GM21737 (cell line): ENCODE measurements around the gene SPNS2.

Experiments used
- ATAC-seq: cut with Tn5 transposase; IDR thresholded peaks from one replicate; pipeline ENCODE4 v1.9.1; 2021; ENCODE audit warnings: mild to moderate bottlenecking, moderate library complexity; ENCODE audit not compliant: unreplicated experiment

The SPNS2 gene

DNA sequence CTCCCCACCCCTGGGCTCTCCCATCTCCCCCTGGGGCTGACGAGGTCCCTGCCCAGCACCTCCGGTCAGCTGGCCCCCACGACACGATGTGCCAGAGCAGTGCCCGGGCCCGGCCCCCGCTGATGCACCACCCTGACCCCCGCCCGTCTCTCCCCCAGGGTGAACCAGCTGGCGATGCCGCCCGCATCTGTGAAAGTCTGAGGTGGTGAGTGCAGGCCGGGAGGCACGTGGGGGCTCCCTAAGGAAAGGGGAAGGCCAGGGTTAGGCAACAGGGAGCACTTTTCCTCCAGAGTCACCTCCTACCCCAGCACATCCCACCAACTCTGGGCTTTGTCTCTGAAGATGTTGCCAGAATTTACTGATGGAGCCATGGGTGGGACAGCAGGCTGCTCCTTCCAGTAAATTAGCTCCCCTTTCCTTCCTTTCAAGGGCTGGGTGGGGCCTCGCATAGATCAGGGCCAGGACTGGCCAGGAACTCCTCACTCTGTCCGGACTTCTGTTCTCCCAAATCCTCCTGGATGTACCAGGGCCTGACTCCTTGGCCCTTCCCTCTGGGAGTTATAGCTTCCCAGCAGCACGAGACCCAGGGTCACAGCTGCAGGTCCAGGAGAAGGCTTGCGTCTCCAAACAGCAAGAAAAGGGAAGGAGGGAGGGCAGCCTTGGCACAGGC is 38.2 kb downstream of the SPNS2 start:
- no peak for ATAC-seq

DNA sequence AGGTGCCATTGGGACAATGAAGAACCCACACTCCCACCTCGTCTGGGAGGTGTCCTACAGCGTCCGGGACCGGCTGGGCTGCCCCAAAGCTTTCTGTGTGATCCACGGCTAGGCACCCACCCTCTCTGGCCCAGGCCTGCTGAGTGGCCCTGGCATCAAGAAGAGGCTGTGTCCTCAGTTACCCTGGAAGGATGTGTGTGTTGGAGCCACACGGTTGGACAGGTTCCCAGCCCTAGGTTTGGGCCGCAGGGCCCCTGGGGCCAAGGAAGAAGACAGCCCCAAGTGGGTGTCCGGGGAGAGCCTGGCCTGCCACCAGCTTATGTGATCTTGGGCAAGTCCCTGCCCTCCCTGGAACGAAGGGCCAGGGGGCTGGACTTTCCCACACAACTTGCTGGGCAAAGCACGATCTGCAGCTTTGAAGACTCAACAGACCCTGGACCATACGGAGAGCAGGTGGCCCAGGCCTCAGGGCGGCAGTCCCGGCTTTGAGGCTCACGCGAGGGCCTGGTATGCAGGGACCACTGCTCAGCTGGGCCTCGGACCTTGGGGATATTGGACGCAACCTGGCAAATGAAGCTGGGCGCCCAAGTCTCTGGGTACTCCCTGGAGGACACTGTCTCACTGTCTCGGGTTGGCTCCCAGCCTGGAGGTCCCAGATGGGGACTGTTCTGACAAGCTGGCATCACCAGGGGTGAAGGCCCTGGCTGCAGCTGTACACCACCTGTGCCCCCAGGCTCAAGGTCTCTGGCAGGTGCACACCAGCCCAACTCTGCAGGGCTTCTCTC is 39.0 kb downstream of the SPNS2 start:
- ATAC-seq, result no peak

DNA sequence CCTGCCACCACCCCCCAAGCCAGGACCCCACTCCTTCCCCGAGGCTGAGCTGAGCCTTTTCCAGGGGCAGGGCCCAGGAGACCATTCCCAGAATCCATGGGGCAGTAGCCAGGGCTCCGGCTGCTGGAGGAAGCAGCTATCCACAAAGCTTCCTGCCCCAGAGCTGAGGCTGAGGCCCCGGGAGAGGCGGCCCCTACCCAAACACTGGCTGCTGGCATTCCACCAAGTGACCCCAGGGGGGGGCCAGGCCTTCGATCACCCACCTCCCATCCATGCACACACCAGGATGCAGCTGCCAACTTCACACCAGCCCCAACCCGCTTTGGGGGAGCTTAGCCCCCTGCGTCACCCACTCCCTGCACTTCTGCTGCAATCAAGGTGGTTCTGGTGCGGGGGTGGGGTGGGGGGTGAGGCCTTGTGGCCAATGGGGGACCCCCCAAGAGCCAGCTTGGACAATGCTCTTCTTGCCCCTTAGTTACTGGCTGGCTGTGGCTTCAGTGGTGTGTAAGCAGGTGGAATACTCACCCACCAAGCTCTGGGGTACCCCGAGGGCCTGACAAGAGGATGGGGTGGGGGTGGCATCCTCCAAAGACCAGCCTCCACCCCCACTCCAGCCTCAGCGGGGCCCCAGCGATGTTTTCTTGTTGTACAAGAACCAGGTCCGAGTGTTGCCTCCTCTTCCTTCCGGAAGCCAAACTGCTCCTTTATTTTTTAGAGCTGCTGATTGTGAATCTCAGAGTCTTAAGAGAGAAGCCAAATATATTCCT is 39.7 kb downstream of the SPNS2 start:
- ATAC-seq, result no peak

DNA sequence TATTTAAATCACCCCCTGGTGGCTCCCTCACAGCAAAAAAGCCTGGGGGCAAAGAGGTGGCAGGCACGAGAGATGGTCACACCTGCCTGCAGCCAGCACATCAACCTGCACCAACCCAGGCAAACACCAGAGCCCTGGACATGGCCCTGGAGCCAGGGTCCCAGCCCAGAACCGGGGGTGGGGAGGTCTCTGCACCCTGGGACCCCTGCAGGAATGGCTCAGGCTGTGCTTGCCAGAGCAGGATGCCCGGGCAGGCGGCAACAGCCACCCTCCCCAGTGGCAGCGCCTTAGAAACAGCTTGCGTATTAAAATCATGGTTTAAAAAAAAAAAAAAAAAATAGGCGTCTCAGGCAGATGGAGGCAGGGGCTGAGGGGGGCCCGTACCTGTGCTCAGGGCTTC is 40.3 kb downstream of the SPNS2 start:
- no peak for ATAC-seq

DNA sequence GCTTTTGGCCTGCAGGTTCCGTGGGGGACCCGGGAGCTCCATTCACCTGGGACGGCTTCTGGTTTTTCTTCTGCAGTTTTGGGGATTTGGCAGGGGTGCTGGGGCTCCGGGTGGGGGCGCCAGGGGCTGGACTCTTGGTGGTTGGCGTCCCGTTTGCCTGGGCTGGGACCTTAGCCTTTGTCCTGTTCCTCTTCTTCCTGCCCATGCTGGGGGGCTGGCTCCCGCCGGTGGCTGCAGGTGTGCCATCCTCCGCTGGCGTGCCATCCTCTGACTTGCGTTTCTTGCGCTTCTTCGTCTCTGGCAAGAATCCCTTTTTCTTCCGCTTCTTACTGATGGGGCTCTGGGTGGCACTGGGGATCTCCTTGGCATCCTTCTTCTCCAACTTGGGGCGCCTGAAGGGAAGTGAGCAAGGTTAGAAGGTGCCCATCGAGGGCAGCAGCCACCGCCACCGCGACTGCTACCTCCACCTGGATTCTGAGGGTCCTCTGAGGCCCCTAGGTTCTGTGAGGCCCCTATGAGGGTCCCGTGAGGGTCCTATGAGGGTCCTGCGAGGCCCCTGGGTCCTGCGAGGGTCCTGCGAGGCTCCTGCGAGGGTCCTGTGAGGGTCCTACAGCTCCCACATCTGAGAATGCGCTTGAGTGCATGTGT is 41.0 kb downstream of the SPNS2 start:
- ATAC-seq, result no peak

DNA sequence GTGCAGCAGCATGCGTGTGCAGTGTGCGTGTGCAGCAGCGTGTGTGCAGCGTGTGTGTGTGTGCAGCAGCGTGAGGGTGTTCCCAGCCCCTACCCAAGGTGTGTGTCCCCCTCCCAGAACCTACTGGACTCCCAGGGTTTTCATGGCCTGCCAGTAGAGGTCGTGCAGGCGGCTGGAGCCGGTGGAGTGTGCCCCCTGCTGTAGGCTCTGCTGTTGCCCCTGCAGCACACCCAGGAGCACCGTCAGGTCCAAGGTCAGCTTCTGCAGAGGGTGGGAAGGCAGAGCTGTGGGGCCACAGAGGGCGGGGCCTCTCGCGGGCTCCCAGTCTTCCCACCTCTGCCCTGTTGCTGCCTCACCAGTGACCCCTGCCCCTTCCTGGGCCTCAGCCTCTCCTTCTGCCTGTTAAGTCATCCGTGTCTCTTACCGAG is 41.6 kb downstream of the SPNS2 start:
- no peak for ATAC-seq

DNA sequence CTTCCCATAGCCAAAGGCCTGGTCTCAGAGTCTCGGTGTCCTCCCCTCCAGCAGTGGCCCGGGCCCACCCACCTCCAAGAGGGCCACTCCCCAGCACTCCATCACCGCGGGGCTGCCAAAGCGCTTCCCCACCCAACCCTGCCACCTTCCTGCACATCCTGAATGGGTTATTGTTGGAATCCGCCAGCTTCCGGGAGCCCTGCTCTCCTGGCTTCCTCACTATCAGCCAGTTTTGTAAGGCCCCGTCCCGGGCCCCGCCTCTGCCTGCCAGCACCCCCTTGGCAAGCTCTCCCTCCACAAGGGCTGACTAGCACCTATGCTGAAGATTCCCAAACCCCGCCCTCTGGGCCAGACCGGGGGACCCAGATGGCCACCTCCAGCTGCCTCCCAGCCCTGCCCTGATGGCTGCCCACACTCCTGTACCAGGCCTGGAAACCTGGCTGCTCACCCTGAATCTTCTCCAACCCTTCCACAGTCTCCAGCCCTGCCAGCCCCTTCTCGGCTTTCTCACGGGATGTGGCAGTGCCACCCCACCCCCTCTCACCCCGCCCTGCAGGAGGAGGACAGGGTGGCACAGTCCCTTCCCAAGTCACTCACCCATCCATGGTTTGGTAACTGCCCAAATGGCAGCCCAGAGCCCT is 42.1 kb downstream of the SPNS2 start:
- no peak for ATAC-seq

DNA sequence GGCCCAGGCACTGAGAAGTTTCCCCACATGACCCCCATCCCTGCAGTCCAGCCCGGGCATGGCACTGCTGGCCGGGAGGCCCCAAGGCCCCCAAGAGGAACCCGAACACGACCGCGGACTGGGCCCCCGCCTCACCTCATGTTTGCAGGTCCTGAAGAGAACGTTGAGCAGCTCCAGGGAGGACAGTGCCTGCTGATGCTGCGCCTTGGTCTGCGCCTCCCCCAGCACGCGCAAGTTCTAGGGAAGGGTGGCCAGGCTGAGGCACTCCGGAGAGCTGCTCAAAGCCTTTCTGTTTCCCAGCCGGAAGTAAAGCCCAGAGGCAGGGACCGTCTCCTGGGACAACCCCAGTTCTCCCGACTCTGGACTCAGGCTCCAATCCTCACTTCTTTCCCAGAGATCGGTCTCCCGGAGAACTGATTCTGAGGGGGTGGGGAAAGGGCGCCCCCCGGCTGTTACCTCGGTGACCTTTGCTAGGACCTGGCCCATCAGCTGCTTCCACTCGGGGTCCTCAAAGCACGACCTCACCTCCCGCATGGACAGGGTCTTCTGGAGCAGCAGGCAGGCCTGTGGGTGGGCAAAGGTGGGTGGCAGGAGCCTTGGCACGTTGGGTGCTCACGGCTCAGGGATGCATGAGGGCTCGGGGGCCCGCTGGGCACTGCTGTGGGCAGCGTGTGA is 42.8 kb downstream of the SPNS2 start:
- no peak for ATAC-seq

DNA sequence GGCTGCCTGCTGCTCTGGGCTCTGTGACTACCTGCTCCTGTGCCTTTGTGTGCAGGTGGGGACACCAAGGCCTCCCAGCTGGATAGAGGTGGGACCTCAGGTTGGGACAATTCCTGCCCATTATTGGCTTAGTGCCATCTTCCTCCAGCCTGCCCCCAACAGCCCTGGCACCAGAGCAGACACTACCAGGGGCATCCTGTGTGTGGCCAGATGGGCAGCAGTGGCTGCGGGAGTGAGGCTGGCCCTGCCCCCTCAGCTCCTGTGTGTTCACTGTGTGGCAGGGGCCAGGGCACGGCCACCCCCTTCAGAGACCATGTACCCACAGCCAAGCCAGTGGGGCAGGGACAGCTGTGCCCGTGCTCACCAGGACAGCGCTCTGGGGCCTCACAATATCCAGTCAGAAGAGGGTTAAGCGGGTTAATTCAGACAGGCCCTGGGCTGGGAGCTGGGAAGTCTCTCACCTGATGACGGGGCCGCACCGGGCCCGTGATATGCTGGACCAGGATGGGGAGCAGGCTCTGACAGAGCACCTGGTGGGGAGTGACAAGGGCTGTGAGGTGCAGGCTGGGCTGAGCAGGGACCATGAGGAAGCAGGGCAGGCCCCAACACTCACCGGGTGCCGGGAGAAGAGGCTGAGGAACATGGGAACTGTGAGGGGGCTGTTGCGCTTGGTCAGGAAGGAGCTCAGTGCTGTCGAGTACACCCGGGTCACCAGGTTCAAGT is 43.5 kb downstream of the SPNS2 start:
- ATAC-seq, result no peak

DNA sequence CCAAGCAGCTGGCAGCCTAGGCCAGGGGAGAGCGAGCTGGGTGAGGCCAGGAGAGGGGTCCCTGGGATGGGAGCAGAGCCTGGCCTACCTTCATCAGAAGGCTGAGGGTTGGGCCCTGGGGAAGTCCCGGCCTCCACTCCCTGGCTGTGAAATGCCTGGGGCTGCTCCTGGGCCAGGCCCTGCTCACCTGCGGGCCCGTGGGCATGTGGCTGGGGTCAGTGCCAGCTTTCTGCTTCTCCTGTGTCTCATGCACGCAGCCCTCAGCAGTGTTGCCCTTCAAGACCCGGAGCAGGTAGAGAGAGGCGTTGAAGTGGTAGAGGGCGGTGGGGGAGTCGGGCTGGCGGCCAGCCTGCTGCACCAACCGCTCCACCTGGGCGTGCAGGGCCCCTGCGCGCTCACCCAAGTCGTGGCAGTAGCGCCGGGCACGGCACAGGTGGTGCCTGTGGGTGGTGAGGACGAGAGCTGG is 44.1 kb downstream of the SPNS2 start:
- no peak for ATAC-seq

DNA sequence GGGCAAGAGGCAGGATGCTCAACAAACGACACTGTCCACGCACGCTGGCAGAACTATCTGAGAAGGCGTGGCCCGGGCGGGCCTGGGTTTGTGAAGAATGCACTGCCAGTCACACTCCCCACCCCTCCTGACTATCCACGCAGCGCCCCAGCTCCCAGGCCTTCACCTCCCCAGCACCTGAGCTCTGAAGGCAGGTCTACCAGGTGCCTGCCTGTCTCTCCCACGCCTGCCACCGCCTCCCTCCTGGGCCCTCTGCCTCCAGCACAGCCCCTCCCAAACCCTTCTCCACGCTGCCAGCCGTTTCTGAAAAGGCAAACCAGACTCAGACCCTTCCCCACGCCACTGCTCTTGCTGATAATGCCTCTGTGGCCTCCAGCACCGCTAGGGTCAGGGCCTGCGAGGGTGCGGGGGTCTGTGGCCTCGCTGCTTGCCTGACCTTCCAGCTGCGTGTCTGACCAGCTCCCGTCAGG is 44.9 kb downstream of the SPNS2 start:
- no peak for ATAC-seq

DNA sequence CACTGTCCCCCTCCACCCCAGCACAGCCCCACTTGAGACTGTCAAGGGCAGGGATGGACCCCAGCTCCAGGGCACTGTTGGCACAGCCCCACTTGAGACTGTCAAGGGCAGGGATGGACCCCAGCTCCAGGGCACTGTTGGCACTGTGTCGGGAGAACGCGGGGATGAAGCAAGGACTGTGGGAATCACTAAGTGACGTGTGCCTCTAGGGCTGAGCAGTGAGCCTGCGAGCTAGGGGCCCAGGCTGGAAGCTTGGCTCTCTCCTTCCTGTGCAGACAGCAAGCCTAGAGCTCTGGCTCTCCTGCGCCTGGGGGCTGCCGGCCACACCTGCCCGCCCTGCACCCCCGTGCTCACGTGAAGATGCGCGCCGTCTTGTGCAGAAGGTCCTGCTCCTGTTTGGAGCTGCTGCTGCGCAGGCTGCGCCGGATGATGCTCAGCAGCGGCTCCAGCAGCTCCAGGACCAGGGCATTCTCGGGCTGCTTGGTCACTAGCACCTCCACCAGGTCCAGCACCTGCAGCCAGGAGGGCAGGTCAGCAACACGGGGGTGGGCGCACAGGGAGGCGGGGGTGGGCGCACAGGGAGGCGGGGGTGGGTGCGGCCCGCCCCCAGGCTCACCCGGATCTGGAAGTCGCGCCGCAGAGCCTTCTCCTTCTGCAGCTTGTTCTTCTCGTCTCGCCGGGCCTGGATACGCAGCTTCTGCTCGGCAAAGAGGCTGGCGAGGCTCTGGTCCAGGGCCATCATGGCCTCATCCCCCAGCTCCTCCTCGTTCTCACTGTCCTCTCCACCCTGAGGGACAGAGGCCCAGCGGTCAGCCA is 45.7 kb downstream of the SPNS2 start:
- no peak for ATAC-seq

DNA sequence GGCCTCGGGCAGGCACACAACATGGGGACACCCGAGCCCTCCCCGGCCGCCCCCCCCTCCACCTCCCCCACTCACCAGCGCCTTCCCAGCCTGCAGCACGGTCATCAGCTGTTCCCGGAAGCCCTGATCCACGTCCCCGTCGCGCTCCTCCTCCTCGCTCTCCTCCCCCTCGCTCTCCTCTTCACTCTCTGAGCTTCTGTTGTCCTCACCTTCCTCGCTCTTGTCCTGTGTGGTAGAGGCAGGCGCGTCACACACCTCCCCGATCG is 46.2 kb downstream of the SPNS2 start:
- no peak for ATAC-seq

DNA sequence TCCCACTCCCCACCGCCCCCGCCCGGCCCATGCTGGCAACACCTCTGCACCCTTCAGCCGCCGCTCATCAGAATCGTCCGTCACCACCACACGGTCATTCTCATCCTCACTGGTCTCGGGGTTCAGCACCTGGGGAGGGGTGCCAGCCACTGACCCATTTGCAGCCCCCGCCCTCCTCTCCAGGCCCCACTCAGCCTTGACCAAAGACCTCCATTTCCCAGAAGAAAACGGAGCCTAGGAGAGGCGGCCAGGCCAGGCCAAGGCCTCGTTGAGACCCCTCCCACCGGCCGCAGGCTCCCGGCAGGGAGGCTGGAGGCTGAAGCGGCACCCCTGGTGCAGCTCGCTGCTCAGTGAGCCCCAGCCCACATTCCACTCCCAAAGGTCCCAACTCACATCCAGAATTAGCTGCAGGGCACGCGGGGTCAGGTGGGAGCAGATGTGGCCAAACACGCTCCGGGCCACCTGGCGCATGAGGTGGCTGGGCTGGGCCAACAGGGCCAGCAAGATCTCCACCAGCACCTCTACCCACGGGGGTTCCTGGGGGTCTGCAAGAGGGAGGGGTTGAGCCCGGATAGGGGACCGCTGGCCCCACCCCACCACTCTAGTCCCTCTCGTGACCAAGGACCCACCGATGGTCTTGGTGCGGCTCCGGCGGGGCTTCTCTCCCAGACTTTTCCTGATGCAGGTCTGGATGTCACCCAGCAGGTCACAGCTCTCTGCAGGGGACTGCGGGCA is 46.7 kb downstream of the SPNS2 start:
- no peak for ATAC-seq

DNA sequence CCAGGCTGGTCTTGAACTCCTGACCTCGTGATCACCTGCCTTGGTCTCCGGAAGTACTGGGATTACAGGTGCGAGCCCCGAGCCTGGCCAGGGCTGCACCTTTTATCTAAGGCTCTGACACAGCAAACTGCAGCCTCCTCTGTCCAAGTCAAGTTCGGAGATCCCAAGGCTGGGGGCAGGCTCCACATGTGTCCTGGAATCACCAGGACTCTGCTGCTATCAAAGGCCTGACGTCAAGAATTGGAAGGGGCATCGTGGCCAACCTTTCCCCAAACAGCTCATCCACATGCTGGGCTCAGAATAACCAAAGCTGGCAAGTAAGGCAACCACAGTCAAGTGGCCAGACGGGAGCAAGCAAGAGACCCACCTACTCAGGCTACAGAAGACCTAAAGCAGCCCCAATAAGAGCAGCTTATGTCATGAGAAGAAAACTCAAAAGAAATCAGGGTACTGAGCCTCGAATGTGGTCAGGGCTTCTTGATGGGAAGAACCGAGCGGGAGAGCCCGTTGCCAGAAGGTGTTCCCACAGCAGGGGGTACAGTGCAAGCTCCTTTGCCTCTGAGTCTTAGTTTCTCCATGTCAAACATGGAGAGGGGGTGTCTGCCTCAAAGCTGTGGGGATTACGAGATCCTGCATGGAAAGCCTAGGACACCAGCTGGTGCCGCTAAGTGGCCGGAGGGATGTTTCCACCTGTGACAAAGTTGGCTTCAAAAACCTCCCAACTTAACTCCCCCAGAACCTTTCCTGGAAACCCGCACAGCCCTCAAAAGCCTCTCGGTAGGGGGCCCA is 48.6 kb downstream of the SPNS2 start:
- no peak for ATAC-seq

DNA sequence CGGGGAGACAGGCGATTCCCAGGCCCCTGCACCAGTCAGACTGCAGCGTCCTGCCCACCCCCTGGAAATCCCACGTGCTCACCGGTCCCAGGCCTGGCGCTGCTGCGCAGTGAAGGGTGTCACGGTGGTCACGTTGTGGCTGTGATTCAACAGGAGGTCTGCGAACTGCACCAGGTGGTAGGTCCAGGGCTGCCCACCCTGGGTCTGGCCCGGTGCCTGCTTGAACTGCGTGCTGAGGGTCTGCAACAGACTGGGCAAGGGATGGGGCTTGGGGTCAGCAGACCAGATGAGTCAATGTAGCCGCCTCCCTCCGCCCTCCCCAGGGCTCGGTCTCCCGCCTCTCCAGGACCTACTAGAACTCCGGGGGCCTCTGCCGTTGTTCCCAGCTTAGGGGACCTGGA is 49.4 kb downstream of the SPNS2 start:
- ATAC-seq, result no peak
